ENCODE data around the gene SERAC1.

Gene SERAC1

GRCh38 chr6:158080849-158081656 lies 87.0 kb downstream of the SERAC1 start:
- Histone ChIP-seq H3K4me3 (replicated peaks; ENCODE audit: insufficient read depth, low read length) (no peak overlapping the region), H3K27me3 (ENCODE audit: insufficient read depth, poor library complexity, severe bottlenecking) (no peaks in the 10 kb centered on the region), H3K27ac (replicated peaks) (peak overlapping the region; percentile 47)
- DNase-seq (ENCODE audit: low read depth in 1 of 2, low spot score in 1 of 2), result no peak
- no peak for TF ChIP-seq SPI1 (IDR thresholded peaks at IDR 0.05; ENCODE audit: borderline replicate concordance, low read depth)
- TF ChIP-seq POLR2AphosphoS5 (IDR thresholded peaks at IDR 0.05; ENCODE audit: low read depth), result no peak
- TF ChIP-seq CTCF (IDR thresholded peaks at IDR 0.05; ENCODE audit: insufficient read depth, low read length), result no peak
- TF ChIP-seq GABPA (IDR thresholded peaks at IDR 0.05; ENCODE audit: low read depth), result no peak
- TF ChIP-seq REST (IDR thresholded peaks at IDR 0.05; ENCODE audit: insufficient replicate concordance, low read depth), result no peak

GRCh38 chr6:158078320-158078719 lies 89.7 kb downstream of the SERAC1 start:
- Histone ChIP-seq H3K27ac (replicated peaks) (no peak overlapping the region), H3K4me3 (replicated peaks; ENCODE audit: insufficient read depth, low read length) (no peak overlapping the region), H3K27me3 (ENCODE audit: insufficient read depth, poor library complexity, severe bottlenecking) (no peaks in the 10 kb centered on the region)
- TF ChIP-seq SPI1 (IDR thresholded peaks at IDR 0.05; ENCODE audit: borderline replicate concordance, low read depth) (no peak), CTCF (IDR thresholded peaks at IDR 0.05; ENCODE audit: insufficient read depth, low read length) (no peak), REST (IDR thresholded peaks at IDR 0.05; ENCODE audit: insufficient replicate concordance, low read depth) (no peak), GABPA (IDR thresholded peaks at IDR 0.05; ENCODE audit: low read depth) (no peak), POLR2AphosphoS5 (IDR thresholded peaks at IDR 0.05; ENCODE audit: low read depth) (no peak)
- DNase-seq (ENCODE audit: low read depth in 1 of 2, low spot score in 1 of 2), result no peak

GRCh38 chr6:158077676-158078075 lies 90.4 kb downstream of the SERAC1 start:
- TF ChIP-seq POLR2AphosphoS5 (IDR thresholded peaks at IDR 0.05; ENCODE audit: low read depth) (no peak), GABPA (IDR thresholded peaks at IDR 0.05; ENCODE audit: low read depth) (no peak), SPI1 (IDR thresholded peaks at IDR 0.05; ENCODE audit: borderline replicate concordance, low read depth) (no peak), CTCF (IDR thresholded peaks at IDR 0.05; ENCODE audit: insufficient read depth, low read length) (no peak), REST (IDR thresholded peaks at IDR 0.05; ENCODE audit: insufficient replicate concordance, low read depth) (no peak)
- no peak for DNase-seq (ENCODE audit: low read depth in 1 of 2, low spot score in 1 of 2)
- no peaks in the 10 kb centered on the region for H3K27me3 ChIP-seq (ENCODE audit: insufficient read depth, poor library complexity, severe bottlenecking)
- H3K27ac ChIP-seq (replicated peaks), result no peak overlapping the region
- no peak overlapping the region for H3K4me3 ChIP-seq (replicated peaks; ENCODE audit: insufficient read depth, low read length)

All from HL-60 (cell line).